H1 (cell line): ENCODE results near the gene TEX22. TPM values are rescaled to one million over a fixed set of nuclear protein-coding genes. Genes with fewer than 3 reads are reported as not detected.

Experiments
- CTCF ChIA-PET: fragments of 300-600 bp; sonication (Branson Sonifier 250); formaldehyde crosslinking; loops from one replicate; lab custom pipeline; 2021; ENCODE audit not compliant: partially characterized antibody; lab: Charles Lee
- POLR2A ChIA-PET: fragments of 300-600 bp; sonication (Branson Sonifier 250); formaldehyde crosslinking; loops from one replicate; lab custom pipeline; 2021; ENCODE audit warnings: inconsistent platforms; ENCODE audit not compliant: partially characterized antibody; lab: Charles Lee
- DNase-seq, 2 experiments: peaks; one replicate each; pipeline versions ENCODE4 v3.0.0 to v3.0.0-alpha.2; 2010 to 2022; ENCODE audit warnings: low spot score in 2 of 2, low read depth in 1 of 2, mixed read lengths in 1 of 2
- FAIRE-seq: peaks from 2 replicates; lab custom pipeline; 2011; peaks lifted over from hg19 to GRCh38; lab: Jason Lieb, UNC
- H2AFZ ChIP-seq: 2 replicates; pipeline ENCODE4 v1.8.1; 2012; ENCODE audit warnings: low read length, inconsistent platforms
- H2AK5ac ChIP-seq: 2 replicates; pipeline ENCODE4 v1.6.1; 2013; ENCODE audit warnings: low read depth, low read length
- H2BK120ac ChIP-seq: replicated peaks from 2 replicates; pipeline ENCODE3; 2013; ENCODE audit warnings: low read depth, low read length, inconsistent platforms
- H2BK12ac ChIP-seq: 2 replicates; pipeline ENCODE4 v1.6.1; 2013; ENCODE audit warnings: low read depth, low read length
- H2BK15ac ChIP-seq: 2 replicates; pipeline ENCODE4 v1.6.1; 2013; ENCODE audit warnings: low read length
- H2BK20ac ChIP-seq: 2 replicates; pipeline ENCODE4 v1.6.1; 2013; ENCODE audit warnings: low read length
- H2BK5ac ChIP-seq: 2 replicates; pipeline ENCODE4 v1.6.1; 2013; ENCODE audit warnings: low read depth, low read length
- H3K14ac ChIP-seq: 2 replicates; pipeline ENCODE4 v1.6.1; 2013; ENCODE audit warnings: inconsistent platforms; ENCODE audit not compliant: insufficient read length
- H3K18ac ChIP-seq: 2 replicates; pipeline ENCODE4 v1.6.1; 2013; ENCODE audit warnings: low read length; ENCODE audit errors: extremely low read depth
- H3K23ac ChIP-seq: 2 replicates; pipeline ENCODE4 v1.6.1; 2013; ENCODE audit warnings: inconsistent platforms; ENCODE audit not compliant: insufficient read length
- H3K23me2 ChIP-seq: 2 replicates; pipeline ENCODE4 v1.6.1; 2013; ENCODE audit warnings: low read depth, low read length
- H3K27ac ChIP-seq: 2 replicates; pipeline ENCODE4 v1.6.1; 2011; ENCODE audit warnings: low read depth, low read length, inconsistent platforms
- H3K27me3 ChIP-seq, 4 experiments: replicated peaks in 1 of 4; 1 replicate in 1 of 4; 2 replicates in 3 of 4; pipeline versions ENCODE4 v1.6.1 to v1.8.1; 2011 to 2013; ENCODE audit warnings: low read length in 3 of 4, mild to moderate bottlenecking in 3 of 4, inconsistent platforms in 2 of 4, mixed read lengths in 2 of 4, moderate library complexity in 1 of 4; ENCODE audit not compliant: control insufficient read depth in 3 of 4, insufficient read depth in 3 of 4; ENCODE audit errors: extremely low read depth in 1 of 4
- H3K36me3 ChIP-seq, 4 experiments: 2 replicates each; pipeline versions ENCODE4 v1.6.1 to v1.8.1; 2011 to 2013; ENCODE audit warnings: mild to moderate bottlenecking in 4 of 4, low read length in 3 of 4, moderate library complexity in 2 of 4, control low read depth in 1 of 4, inconsistent platforms in 1 of 4; ENCODE audit not compliant: insufficient read depth in 4 of 4, control insufficient read depth in 2 of 4
- H3K4ac ChIP-seq: replicated peaks from 2 replicates; pipeline ENCODE3; 2013; ENCODE audit warnings: low read length, low read depth, mixed read lengths, inconsistent platforms; ENCODE audit not compliant: insufficient read length
- H3K4me1 ChIP-seq, 4 experiments: replicated peaks in 1 of 4; 1 replicate in 1 of 4; 2 replicates in 3 of 4; pipeline versions ENCODE4 v1.6.1 to v1.8.1; 2011 to 2013; ENCODE audit warnings: low read length in 3 of 4, inconsistent platforms in 2 of 4, mixed read lengths in 1 of 4; ENCODE audit not compliant: insufficient read depth in 4 of 4, control insufficient read depth in 3 of 4
- H3K4me2 ChIP-seq, 2 experiments: 2 replicates each; pipeline versions ENCODE4 v1.6.1 to v1.8.1; 2011 to 2013; ENCODE audit warnings: low read depth in 2 of 2, low read length in 2 of 2, control low read depth in 1 of 2, inconsistent platforms in 1 of 2, mild to moderate bottlenecking in 1 of 2; ENCODE audit not compliant: insufficient read depth in 1 of 2
- H3K4me3 ChIP-seq, 4 experiments: fragments of 200-600, 300-600 bp in 1 of 4; sonication (generic), shearing (Covaris generic), sonication (Bioruptor Twin) in 1 of 4; 2 replicates each; pipeline versions ENCODE4 v1.5.1 to v1.8.1; 2011 to 2016; ENCODE audit warnings: low read length in 4 of 4, low read depth in 3 of 4, control low read depth in 2 of 4, inconsistent platforms in 2 of 4, mild to moderate bottlenecking in 2 of 4, mixed read lengths in 1 of 4, moderate library complexity in 1 of 4; ENCODE audit not compliant: insufficient read depth in 2 of 4; ENCODE audit errors: extremely low read depth in 1 of 4
- H3K56ac ChIP-seq: replicated peaks from 2 replicates; pipeline ENCODE3; 2013; ENCODE audit warnings: low read depth, mild to moderate bottlenecking, mixed read lengths, low read length, inconsistent platforms; ENCODE audit not compliant: insufficient read length
- H3K79me1 ChIP-seq: 2 replicates; pipeline ENCODE4 v1.6.1; 2013; ENCODE audit warnings: low read depth, low read length, control low read depth
- H3K79me2 ChIP-seq, 2 experiments: 2 replicates each; pipeline versions ENCODE4 v1.6.1 to v1.8.1; 2012 to 2013; ENCODE audit warnings: low read length in 2 of 2, mild to moderate bottlenecking in 2 of 2, inconsistent platforms in 1 of 2; ENCODE audit not compliant: insufficient read depth in 2 of 2, control insufficient read depth in 1 of 2
- H3K9ac ChIP-seq, 4 experiments: replicated peaks in 1 of 4; 1 replicate in 1 of 4; 2 replicates in 3 of 4; pipeline versions ENCODE4 v1.6.1 to v1.8.1; 2011 to 2013; ENCODE audit warnings: low read depth in 3 of 4, low read length in 3 of 4, control low read depth in 2 of 4, mild to moderate bottlenecking in 2 of 4, moderate library complexity in 2 of 4, inconsistent platforms in 1 of 4; ENCODE audit errors: extremely low read depth in 1 of 4
- H3K9me3 ChIP-seq, 2 experiments: 2 replicates each; pipeline versions ENCODE4 v1.6.1 to v1.8.1; 2012 to 2013; ENCODE audit warnings: mild to moderate bottlenecking in 2 of 2, moderate library complexity in 2 of 2, control low read depth in 1 of 2, inconsistent platforms in 1 of 2, low read depth in 1 of 2, low read length in 1 of 2, mixed read lengths in 1 of 2; ENCODE audit not compliant: insufficient read depth in 2 of 2
- H4K20me1 ChIP-seq, 2 experiments: replicated peaks in 1 of 2; 2 replicates each; pipeline versions ENCODE3 to v1.8.1; 2011 to 2013; ENCODE audit warnings: inconsistent platforms in 2 of 2, low read length in 2 of 2, mild to moderate bottlenecking in 1 of 2; ENCODE audit not compliant: insufficient read depth in 2 of 2, control insufficient read depth in 1 of 2
- H4K5ac ChIP-seq: 2 replicates; pipeline ENCODE4 v1.6.1; 2013; ENCODE audit warnings: low read length, low read depth, mixed read lengths, inconsistent platforms; ENCODE audit not compliant: insufficient read length
- H4K8ac ChIP-seq: 2 replicates; pipeline ENCODE4 v1.8.0; 2013; ENCODE audit warnings: mild to moderate bottlenecking, moderate library complexity, low read length, inconsistent platforms; ENCODE audit not compliant: insufficient read depth; ENCODE audit errors: extremely low read depth
- H4K91ac ChIP-seq: replicated peaks from 2 replicates; pipeline ENCODE3; 2013; ENCODE audit warnings: low read length, mixed read lengths, inconsistent platforms; ENCODE audit not compliant: insufficient read length
- SAP30 ChIP-seq: fragments of 300-600 bp; sonication (generic); IDR thresholded peaks from 2 replicates; pipeline ENCODE4 v1.7.1; 2012; ENCODE audit warnings: low read length, moderate library complexity, mild to moderate bottlenecking, inconsistent platforms; ENCODE audit not compliant: insufficient read depth, insufficient replicate concordance
- WGBS, 2 experiments: shearing (Covaris generic) in 1 of 2; methylation state at CpG; one replicate each; pipeline versions ENCODE4 v1.1.6 to v1.1.7; 2013 to 2015; ENCODE audit warnings: low lambda C conversion rate in 2 of 2, mixed read lengths in 2 of 2, inconsistent platforms in 1 of 2, low coverage in 1 of 2, missing lambda C conversion rate in 1 of 2; ENCODE audit not compliant: insufficient replicate concordance in 2 of 2, insufficient coverage in 1 of 2, insufficient read length in 1 of 2; ENCODE audit errors: extremely low coverage in 1 of 2, missing lambda C conversion rate in 1 of 2; 5-methylcytosine and 5-hydroxymethylcytosine counted together
- polyA plus RNA-seq, 7 experiments: library from polyadenylated mRNA; depleted of rRNA in 3 of 7; stranded (reverse) in 5 of 7; unstranded in 2 of 7; fragments of >200 nt in 5 of 7; fragments of 200-250 nt in 2 of 7; gene quantifications; 1 replicate in 5 of 7; 2 replicates in 1 of 7; 4 replicates in 1 of 7; pipeline versions ENCODE4 v1.2.1 to v1.2.3, GENCODE V29; 2011 to 2013; ENCODE audit warnings: missing spikeins in 2 of 7, mixed read lengths in 2 of 7
- total RNA-seq: library from RNA; stranded (reverse); fragmentation: NEBNext Ultra II Directional; extraction: Animal tissue kit (Norgen Biotek cat#: 25700); gene quantifications from 2 replicates; pipeline ENCODE4 v1.2.1, GENCODE V29; 2021

The TEX22 gene
- total and polyA plus RNA-seq, 2 of the 8 experiments (the other 6 are each of a cell fraction or from before 2014, with no cell fraction given) = 0.24 to 0.39 TPM

DNA sequence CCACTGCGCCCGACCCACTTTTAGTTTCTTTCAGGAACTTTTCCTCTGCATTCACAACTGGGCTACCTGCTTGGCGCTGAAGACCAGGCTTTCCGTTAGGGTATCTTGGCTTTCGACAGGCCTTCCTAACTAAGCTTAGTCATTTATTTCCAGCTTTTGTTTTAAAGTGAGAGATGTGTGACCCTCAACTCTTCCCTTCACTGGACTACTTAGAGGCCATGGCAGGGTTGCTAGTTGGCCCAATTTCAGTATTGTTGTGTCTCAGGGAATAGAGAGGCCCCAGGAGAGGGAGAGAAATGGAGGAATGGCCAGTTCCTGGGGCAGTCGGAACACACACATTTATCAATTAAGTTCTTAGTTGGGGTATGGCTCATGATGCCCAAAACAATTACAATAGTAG, 31.7 kb downstream of the TEX22 start:
- Histone ChIP-seq H4K20me1 (peaks cover 43 to 54% of the 10 kb centered on the region in 2 experiments), H3K4ac (no peak overlapping the region), H3K23ac (no peak overlapping the region), H3K4me2 (no peak overlapping the region), H3K79me1 (peaks cover 14% of the 10 kb centered on the region), H2AFZ (no peak overlapping the region), H4K5ac (no peak overlapping the region), H3K9ac (no peak overlapping the region), H3K9me3 (no peaks in the 10 kb centered on the region), H2BK12ac (no peak overlapping the region), H2BK20ac (no peak overlapping the region), H2BK15ac (no peak overlapping the region), H3K27ac (no peak overlapping the region), H3K79me2 (peaks cover 25 to 87% of the 10 kb centered on the region in 2 experiments), H3K18ac (no peak overlapping the region), H2AK5ac (no peak overlapping the region), H3K23me2 (no peaks in the 10 kb centered on the region), H4K91ac (no peak overlapping the region), H4K8ac (no peak overlapping the region), H3K27me3 (no peaks in the 10 kb centered on the region), H3K4me3 (no peak overlapping the region), H2BK120ac (no peak overlapping the region), H3K36me3 (peaks cover 0 to 11% (median 3%) of the 10 kb centered on the region in 4 experiments; a peak in 3 of 8 replicates), H3K4me1 (peaks cover 0 to 5% (median 4%) of the 10 kb centered on the region in 4 experiments; a peak in 5 of 7 replicates), H3K56ac (no peak overlapping the region), H3K14ac (no peak overlapping the region), H2BK5ac (no peak overlapping the region)
- ChIA-PET POLR2A (interaction anchor here (1.4 to 2.5 kb wide), 2 partner anchors 11 to 49 kb away, joined by 3 to 10 read pairs; no protein-coding TSS in a partner anchor), CTCF (interaction anchor here (1.9 kb wide), 1 partner anchor 51 kb away, joined by 6 read pairs; no protein-coding TSS in a partner anchor)
- 95% methylated on average over 6 of the region's 6 CpGs; no CpG with 5 or more reads in 1 of the 2 experiments for WGBS, 2 experiments
- TF ChIP-seq SAP30 = no peak
- FAIRE-seq (no peak), DNase-seq (no peak)
